NCI-H1417 treated with DMSO at 0.1 percent for 48 hours (cell line): ENCODE measurements around the gene PGLYRP1.
A peak's percentile ranks its signal among the peaks of the same experiment; 100 is the strongest.

Experiments
- DNase-seq: peaks from one replicate; lab custom pipeline; 2025; lab: John Stamatoyannopoulos, UW

The PGLYRP1 gene

GRCh38 chr19:46000491-46001246 lies 22.2 kb downstream of the PGLYRP1 start:
- DNase-seq = no peak

GRCh38 chr19:45999653-46000121 lies 23.2 kb downstream of the PGLYRP1 start:
- no peak for DNase-seq

- DNase-seq = no peak
Measured at GRCh38 chr19:45998834-45999233, 24.0 kb downstream of the PGLYRP1 start.

GRCh38 chr19:45996933-45997332 lies 25.9 kb downstream of the PGLYRP1 start:
- DNase-seq = no peak

- DNase-seq = no peak
Measured at GRCh38 chr19:45995715-45996385, 27.0 kb downstream of the PGLYRP1 start.

GRCh38 chr19:45994998-45995714 lies 27.7 kb downstream of the PGLYRP1 start, which contains the start of gene CCDC61:
Gene CCDC61, plus strand, starts transcription at chr19:45995467. Its CDS starts 7,552 bp downstream, at chr19:46003019.
- peak; percentile 93 for DNase-seq

- no peak for DNase-seq
Measured at GRCh38 chr19:45994456-45994997, 28.3 kb downstream of the PGLYRP1 start.

- no peak for DNase-seq
Measured at GRCh38 chr19:45990113-45990728, 32.6 kb downstream of the PGLYRP1 start.

GRCh38 chr19:45985321-45985720 lies 37.5 kb downstream of the PGLYRP1 start:
- DNase-seq = no peak

- no peak for DNase-seq
Measured at GRCh38 chr19:45981350-45981749, 41.5 kb downstream of the PGLYRP1 start.

GRCh38 chr19:45978156-45978555 lies 44.7 kb downstream of the PGLYRP1 start:
- no peak for DNase-seq

GRCh38 chr19:45976178-45976577 lies 46.7 kb downstream of the PGLYRP1 start:
- DNase-seq = no peak

- no peak for DNase-seq
Measured at GRCh38 chr19:45975306-45976070, 47.4 kb downstream of the PGLYRP1 start.

- DNase-seq = peak; percentile 35
Measured at GRCh38 chr19:45973553-45974338, 49.1 kb downstream of the PGLYRP1 start, which contains the start of gene NOVA2. Gene NOVA2, minus strand, starts transcription at chr19:45973865. Its CDS starts 514 bp downstream, at chr19:45973351.

GRCh38 chr19:45972947-45973540 lies 49.8 kb downstream of the PGLYRP1 start:
- no peak for DNase-seq

- no peak for DNase-seq
Measured at GRCh38 chr19:45972081-45972946, 50.5 kb downstream of the PGLYRP1 start.

GRCh38 chr19:45971260-45971902 lies 51.5 kb downstream of the PGLYRP1 start:
- DNase-seq = no peak

- no peak for DNase-seq
Measured at GRCh38 chr19:45969676-45970075, 53.2 kb downstream of the PGLYRP1 start.
